ENCODE data around the gene MCM5.
"Not testable (repeated sequence)": the region's sequence is repeated elsewhere in the genome, so short reads cannot be mapped to it uniquely, and the experiment has no call there.

Gene MCM5

DNA sequence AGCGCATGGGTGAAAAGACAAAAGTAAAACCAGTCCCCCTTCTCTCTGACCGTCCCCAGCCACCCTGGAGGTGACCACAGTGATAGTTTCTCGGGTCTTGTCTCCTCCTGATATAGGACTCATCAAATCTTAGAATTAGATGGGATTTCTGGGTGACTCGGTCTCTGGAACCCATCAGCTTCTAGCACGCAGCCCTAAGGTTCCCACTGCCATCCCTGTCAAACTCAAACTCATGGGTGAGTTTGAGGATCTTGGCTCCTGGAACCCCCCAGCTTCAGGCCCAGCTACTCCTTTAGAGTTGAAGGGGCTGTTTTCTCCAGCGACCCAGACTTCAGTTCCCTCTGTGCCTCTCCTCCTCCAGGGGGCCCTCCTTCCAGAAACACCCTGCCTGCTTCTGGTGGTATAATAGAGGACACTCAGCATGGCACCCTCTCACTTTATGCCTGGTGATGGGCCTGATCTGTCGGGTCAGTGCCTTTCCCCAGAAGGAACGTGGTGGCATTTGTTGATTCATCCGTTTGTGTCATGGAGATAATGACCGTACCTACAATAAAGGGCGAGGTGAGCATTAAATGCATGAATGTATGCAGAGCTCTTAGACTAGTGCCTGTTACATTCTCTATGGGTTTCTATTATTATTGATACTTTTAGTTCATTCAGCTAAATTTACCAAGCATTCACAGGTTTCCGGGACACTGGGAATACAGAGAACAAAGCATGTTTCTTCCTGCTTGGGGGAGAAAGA lies 31.7 kb downstream of the MCM5 start:
- in situ Hi-C loops (cut with HindIII; ENCODE audit: low pct_unique_long_range_greater_than_20kb, low sequenced_read_pairs): no loop called here
- no peak for TF ChIP-seq JUND (IDR thresholded peaks at IDR 0.05; ENCODE audit: low read depth)
- no peak for DNase-seq (ENCODE audit: low read depth in 1 of 2, low spot score in 1 of 2)

DNA sequence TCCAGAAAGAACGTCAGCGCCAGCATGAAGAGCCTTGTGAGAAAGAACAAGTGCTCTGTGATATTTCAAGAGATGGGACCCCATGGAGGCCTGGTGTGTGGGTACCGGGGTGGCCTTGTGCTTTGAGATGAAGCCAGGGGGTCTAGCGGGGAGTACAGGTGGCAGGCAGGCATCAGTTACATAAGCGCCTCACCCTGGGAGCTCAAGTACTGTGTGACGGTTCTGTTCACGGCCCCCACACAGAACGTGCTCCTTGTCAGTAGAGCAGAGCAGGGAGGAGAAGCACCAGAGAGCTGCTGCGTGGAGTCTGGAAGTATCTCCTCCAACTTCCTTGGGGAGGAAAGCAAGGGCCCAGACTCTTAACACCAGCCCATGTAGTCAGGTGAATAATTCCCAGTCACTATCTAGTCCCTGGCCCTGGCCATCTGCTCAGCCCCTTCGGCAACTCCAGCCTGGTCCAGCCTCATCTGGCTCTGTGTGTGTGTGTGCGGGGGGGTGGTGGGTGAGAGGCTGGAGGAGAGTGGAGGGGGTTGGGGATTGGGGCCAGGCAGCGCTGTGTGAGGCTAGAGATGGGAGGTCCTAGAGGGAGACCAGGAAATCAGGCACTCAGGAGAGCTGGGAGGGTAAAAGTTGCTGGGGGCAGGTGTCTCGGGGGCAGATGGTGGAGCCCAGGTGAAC lies 32.4 kb downstream of the MCM5 start:
- in situ Hi-C loops (cut with HindIII; ENCODE audit: low pct_unique_long_range_greater_than_20kb, low sequenced_read_pairs): no loop called here
- TF ChIP-seq JUND (IDR thresholded peaks at IDR 0.05; ENCODE audit: low read depth): no peak
- DNase-seq (ENCODE audit: low read depth in 1 of 2, low spot score in 1 of 2): no peak

DNA sequence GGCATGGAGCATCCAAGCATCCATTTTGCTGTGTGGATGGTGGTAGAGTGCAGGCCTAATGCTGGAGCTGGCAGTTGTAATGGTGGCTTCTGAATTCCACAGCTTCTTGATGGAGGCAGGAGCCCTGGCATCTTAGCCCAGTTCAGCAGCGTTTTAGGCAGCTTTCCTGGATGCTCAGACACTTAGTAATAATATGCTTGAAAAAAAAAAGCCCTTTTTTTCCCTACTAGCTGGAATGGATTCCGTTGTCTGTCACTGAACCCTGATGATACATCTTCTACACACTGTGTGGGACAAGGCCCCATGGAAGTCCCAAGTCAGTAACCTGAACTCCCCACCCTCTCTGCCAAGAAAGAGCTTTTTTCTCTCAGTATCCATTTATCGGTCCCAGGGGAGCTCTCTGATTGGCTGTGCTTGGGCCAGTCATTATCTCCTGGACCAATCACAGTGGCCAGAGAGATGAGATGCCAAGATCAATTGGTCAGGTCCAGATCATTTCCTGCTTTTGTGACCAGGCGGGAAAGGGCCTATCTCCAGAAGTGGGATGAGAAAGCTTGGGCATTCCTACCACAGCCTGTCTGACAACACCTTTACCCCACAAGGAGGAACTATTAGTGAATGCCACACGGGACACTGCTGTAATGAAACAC lies 34.2 kb downstream of the MCM5 start:
- no peak for DNase-seq (ENCODE audit: low read depth in 1 of 2, low spot score in 1 of 2)
- TF ChIP-seq JUND (IDR thresholded peaks at IDR 0.05; ENCODE audit: low read depth): no peak
- in situ Hi-C loops (cut with HindIII; ENCODE audit: low pct_unique_long_range_greater_than_20kb, low sequenced_read_pairs): no loop called here

DNA sequence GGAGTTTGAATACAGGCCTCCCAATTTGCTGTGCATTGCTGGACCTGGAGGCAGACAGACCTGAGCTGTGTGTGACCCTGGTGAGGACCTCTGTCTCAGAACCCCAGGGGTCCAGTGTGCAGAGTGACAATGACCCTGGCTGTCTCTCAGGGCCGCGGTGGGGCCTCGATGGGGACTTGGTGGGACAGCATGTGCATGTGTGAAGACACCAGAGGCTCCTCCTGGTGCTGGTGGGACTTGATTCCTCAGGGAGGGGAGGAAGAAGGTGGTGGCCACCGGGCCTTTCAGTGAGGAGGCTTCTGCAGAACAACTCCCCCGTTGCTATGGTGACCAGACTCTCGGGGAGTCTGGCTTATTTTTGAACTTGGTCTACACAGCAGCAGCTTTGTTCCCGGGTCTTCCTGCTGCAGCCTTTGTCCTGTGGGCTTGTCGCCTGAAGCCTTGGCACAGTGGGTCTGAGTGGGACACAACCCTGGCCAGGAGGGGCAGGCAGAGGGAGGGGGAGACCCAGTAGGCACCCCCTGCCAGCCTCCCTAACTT lies 35.3 kb downstream of the MCM5 start:
- no peak for TF ChIP-seq JUND (IDR thresholded peaks at IDR 0.05; ENCODE audit: low read depth)
- DNase-seq (ENCODE audit: low read depth in 1 of 2, low spot score in 1 of 2): no peak
- in situ Hi-C loops (cut with HindIII; ENCODE audit: low pct_unique_long_range_greater_than_20kb, low sequenced_read_pairs): no loop called here

DNA sequence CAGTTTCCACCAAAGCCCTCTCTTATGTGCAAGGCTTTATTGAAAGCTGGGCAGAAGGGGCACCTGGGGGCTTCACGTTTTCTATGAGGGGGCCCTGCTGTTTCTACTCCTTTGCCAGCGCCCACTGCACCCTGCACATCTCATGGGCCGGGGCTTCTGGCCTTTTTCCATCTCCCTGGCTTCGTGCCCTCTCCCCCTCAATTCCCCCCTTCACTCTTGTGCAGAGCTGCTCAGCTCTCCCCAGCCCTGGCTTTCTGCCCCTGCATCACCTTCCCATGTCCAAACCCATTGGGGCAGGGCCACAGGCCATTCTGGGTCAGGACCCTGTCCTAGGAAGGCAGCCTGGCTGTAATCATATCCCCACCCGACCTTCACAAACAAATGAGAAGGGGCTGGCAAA lies 36.5 kb downstream of the MCM5 start:
- TF ChIP-seq JUND (IDR thresholded peaks at IDR 0.05; ENCODE audit: low read depth): no peak
- in situ Hi-C loops (cut with HindIII; ENCODE audit: low pct_unique_long_range_greater_than_20kb, low sequenced_read_pairs): no loop called here
- DNase-seq (ENCODE audit: low read depth in 1 of 2, low spot score in 1 of 2): no peak

DNA sequence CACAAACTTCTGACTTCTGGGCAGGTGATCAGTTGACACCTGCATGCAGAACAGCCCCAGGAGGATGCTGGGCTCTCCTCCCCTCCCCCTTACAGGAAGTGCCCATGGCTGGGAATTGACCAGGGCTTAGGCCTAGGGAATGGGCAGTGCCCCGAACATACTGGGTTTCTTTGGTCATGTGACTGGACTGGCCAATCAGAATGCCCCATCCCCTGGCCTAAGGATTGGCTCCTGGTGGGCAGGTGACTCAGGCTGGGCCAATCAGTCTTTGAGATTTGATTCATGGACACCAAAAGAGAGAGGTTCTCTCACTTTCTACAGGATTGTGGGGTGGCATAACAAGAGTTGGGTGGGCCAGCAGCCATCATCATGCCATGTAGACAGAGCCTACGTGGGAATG lies 37.1 kb downstream of the MCM5 start:
- in situ Hi-C loops (cut with HindIII; ENCODE audit: low pct_unique_long_range_greater_than_20kb, low sequenced_read_pairs): no loop called here
- DNase-seq (ENCODE audit: low read depth in 1 of 2, low spot score in 1 of 2): peak in 1 of 2 experiments; percentile 60
- no peak for TF ChIP-seq JUND (IDR thresholded peaks at IDR 0.05; ENCODE audit: low read depth)

DNA sequence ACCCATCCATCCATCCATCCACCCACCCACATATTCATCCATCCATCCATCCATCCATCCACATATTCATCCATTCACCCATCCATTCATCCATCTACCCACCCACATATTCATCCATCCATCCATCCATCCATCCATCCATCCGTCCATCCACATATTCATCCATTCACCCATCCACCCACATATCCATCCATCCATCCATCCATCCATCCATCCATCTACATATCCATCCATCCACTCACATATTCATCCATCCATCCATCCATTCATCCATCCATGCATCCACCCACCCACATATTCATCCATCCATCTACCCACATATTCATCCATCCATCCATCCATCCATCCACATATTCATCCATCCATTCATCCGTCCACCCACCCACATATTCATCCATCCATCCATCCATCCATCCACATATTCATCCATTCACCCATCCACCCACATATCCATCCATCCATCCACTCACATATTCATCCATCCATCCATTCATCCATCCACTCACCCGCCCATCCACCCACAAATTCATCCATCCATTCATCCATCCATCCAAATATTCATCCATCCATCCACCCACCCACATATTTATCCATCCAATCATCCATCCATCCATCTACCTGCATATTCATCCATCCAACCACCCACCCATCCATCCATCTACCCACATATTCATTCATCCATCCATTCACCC lies 38.9 kb downstream of the MCM5 start:
- in situ Hi-C loops (cut with HindIII; ENCODE audit: low pct_unique_long_range_greater_than_20kb, low sequenced_read_pairs); DNase-seq (ENCODE audit: low read depth in 1 of 2, low spot score in 1 of 2): not testable (repeated sequence)

DNA sequence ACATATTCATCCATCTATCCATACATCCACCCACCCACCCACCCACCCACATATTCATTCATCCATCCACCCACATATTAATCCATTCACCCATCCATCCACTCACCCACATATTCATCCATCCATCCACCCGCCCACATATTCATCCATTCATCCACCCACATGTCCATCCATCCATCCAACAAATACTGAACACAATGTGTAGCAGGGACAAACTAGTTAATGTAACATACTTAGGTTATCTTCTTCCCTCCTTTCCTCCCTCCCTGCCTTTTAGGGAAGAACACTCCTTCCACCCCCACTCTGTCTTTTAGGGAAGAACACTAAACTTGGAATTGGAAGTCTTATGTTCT lies 39.4 kb downstream of the MCM5 start:
- in situ Hi-C loops (cut with HindIII; ENCODE audit: low pct_unique_long_range_greater_than_20kb, low sequenced_read_pairs): no loop called here
- no peak for TF ChIP-seq JUND (IDR thresholded peaks at IDR 0.05; ENCODE audit: low read depth)
- no peak for DNase-seq (ENCODE audit: low read depth in 1 of 2, low spot score in 1 of 2)

DNA sequence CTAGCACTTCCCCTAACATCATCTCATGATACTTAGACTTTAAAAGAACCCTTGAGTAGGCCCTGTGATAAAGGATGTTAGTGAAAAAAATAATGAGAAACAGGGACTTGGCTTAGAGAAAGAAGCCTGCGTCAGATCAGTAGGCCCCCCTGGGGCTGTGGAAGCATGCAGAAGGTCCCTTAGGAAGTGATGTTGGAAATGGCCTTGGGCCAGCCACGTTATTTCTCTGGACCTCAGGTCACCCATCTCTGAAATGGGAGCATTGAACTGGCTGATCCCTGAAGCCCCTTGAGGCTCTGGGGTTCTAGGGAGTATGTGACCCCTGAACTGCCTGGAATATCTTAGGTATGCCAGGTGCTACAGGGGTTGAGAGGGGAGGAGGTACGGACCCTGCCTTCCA lies 40.2 kb downstream of the MCM5 start:
- no peak for DNase-seq (ENCODE audit: low read depth in 1 of 2, low spot score in 1 of 2)
- TF ChIP-seq JUND (IDR thresholded peaks at IDR 0.05; ENCODE audit: low read depth): no peak
- in situ Hi-C loops (cut with HindIII; ENCODE audit: low pct_unique_long_range_greater_than_20kb, low sequenced_read_pairs): no loop called here

DNA sequence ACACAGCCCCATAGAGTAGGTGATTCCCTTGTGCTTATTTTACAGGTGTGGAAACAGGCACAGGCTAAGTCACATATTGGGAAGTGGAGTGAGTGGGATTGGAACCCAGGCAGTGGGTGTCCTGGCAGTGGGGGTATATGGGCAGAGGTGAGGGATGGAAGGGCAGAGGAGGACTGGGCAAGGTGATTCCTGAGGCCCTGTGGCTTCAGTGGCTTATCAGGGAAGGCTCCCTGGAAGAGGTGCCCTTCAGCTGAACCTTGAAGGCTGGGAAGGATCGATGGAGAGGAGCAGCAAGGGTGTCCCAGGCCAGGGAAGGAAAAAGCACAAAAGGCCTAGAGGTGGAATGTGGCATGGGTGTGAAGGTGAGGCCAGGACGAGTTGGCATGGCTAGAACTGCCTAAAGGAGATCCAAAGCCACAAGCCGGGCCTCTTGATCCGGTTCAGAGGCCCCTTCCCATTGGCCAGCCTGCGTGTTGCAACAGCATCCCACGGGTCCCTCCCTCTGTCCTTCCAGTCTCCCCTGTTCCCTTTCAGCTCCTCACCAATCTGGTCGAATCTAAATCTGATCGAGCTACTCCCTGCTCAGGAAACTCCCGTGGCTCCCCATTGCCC lies 41.7 kb downstream of the MCM5 start:
- DNase-seq (ENCODE audit: low read depth in 1 of 2, low spot score in 1 of 2): peak in 1 of 2 experiments; percentile 81
- TF ChIP-seq JUND (IDR thresholded peaks at IDR 0.05; ENCODE audit: low read depth): no peak

DNA sequence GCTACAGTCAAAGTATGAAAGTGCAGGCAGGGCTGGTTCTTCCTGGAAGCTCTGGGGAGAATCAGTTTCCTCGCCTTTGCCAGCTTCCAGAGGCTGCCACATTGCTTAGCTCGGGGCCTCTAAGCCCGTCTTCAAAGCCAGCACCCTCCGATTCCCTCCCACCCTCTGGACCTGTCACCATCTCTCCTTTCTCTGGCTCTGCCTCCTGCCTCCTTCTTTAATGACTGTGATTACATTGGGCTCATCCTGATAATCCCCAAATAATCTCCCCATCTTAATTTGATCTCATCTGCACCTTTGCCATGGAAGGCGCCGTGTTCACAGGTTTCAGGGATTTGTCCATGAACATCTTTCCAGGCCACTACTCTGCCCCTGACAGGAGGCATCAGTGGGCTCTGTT lies 42.5 kb downstream of the MCM5 start:
- in situ Hi-C loops (cut with HindIII; ENCODE audit: low pct_unique_long_range_greater_than_20kb, low sequenced_read_pairs): no loop called here
- DNase-seq (ENCODE audit: low read depth in 1 of 2, low spot score in 1 of 2): no peak
- no peak for TF ChIP-seq JUND (IDR thresholded peaks at IDR 0.05; ENCODE audit: low read depth)

More for the DNA sequence above, 41.7 kb downstream of the MCM5 start:
- in situ Hi-C loops (cut with HindIII; ENCODE audit: low pct_unique_long_range_greater_than_20kb, low sequenced_read_pairs): no loop called here

DNA sequence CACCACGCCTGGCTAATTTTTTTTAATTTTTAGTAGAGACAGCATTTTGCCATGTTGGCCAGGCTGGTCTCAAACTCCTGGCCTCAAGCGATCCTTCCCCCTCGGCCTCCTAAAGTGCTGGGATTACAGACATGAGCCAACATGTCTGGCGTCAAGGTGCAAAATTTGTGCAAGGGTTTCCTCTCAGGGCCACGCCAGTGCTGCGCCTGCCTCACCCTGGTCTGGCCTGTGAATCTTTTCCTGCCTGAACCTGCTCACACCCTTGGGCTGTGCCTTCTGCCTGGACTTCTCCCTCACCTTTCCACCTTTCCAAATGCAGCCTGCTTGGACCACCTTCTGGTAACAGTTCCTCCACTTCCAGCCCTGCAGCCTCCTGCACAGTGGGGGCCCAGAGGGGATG lies 43.4 kb downstream of the MCM5 start:
- no peak for TF ChIP-seq JUND (IDR thresholded peaks at IDR 0.05; ENCODE audit: low read depth)
- no peak for DNase-seq (ENCODE audit: low read depth in 1 of 2, low spot score in 1 of 2)
- in situ Hi-C loops (cut with HindIII; ENCODE audit: low pct_unique_long_range_greater_than_20kb, low sequenced_read_pairs): no loop called here
